SIG-M5 treated with dmso at 0.1 percent for 504 hours (cell line): ENCODE results near the gene SLC6A19.
A peak's percentile ranks its signal among the peaks of the same experiment; 100 is the strongest.

Source experiments
- DNase-seq: peaks from one replicate; lab custom pipeline; 2025; ENCODE audit not compliant: unreplicated experiment; lab: John Stamatoyannopoulos, UW

Gene SLC6A19

DNA sequence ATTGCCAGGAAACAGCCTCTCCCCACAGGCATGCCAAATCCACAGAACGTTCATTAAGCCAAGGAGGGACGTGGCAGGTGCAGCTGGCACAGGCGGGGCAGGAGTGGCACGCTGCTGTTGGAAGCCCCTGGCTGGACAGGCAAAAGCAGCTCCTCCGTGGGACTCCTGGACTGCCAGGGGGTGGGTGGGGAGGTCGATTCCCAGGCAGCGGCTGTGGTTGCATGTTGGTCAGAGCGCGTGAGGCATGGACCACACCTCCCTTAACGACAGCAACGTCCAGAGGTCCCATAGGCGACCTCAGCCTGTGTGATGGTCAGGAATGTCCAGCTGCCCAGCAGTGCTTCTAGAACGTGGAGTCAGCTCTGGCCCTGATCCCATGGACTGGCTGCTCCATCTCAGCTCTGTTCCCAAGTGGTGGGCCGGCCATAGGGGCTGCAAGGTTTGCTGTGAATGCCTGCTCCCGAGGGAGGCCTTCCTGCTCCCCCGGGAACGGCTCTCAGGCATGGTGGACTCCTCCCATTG, 6.9 kb downstream of the SLC6A19 start:
- no peak for DNase-seq

DNA sequence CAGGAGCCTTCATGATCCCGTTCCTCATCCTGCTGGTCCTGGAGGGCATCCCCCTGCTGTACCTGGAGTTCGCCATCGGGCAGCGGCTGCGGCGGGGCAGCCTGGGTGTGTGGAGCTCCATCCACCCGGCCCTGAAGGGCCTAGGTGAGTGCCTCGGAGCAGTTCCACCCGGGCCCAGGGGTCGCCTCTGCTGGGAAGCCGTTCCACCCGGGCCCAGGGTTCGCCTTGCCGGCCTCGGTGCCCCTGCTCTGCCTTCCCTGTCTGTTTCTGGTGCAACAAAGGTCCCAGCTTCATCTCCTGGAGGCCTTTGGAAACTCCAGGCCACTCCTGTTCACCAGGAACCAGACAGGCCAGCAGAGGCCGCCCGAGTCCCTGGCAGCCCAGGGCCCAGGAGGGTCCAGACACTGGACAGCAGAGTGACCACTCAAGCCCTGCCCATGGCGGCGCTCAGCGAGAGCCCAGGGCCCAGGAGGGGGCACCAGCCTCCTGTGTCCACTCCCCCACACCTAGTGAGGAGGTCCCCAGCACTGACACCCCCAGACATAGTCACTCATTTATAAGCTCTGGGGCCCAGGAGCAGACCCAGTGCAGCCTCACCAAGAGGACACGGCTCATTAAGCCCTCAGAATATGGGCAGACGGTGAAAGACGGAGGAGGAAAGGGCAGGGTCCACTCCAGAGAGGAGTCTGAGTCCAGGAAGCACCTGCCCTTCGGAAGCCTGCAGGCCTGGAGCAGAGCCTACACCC, 7.5 kb downstream of the SLC6A19 start:
- DNase-seq: no peak

DNA sequence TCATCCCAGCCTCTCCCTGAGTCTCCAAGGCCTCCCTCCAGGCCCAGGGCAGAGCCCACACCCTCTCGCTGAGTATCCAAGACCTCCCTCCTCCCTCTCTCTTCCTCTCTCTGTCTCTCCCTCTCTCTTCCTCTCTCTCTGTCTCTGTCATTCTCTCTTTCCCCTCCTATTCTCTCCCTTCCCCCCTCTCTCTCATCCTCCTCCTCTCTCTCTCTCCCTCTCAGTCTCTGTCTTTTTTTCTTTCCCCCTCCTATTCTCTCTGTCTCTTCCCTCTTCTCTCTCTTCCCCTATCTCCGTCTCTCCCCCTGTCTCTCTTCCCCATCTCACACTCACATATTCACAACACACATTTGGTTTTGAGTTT, 8.1 kb downstream of the SLC6A19 start:
- DNase-seq: no peak

DNA sequence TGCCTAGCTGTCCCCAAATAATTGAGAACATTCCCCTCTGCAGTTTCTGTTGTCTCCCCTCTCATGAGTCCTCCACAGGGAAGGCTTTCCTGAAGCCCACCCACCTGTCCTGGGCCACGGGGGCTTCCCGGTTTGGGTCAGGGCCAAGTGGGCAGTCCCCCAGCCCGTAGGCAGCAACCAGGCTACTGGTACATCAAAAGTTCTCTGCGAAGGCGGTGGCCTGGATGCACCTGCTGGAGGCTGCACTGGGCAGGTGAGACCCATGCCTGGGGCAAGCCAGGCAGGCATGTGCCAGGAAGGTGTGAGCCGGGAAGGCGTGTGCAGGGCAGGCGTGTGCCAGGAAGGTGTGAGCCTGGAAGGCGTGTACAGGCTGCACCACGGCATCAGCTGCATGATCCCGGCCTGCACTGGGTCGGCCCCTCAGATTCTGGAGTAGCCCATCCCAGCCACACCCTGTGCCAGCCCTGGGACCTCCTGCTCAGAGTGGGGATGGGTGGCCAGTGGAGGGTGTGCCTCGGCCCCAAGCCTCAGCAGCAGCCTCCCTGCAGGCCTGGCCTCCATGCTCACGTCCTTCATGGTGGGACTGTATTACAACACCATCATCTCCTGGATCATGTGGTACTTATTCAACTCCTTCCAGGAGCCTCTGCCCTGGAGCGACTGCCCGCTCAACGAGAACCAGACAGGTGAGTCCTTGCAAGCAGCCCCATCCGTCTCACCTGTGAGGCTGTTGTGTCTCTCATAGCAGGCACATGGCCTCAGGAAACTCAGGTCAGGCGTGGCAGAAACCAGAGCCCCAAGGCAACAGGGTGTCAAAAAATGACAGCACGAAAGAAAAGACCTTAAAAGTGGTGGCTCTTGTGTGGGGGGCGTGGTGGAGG, 8.7 kb downstream of the SLC6A19 start:
- peak; percentile 18 for DNase-seq

DNA sequence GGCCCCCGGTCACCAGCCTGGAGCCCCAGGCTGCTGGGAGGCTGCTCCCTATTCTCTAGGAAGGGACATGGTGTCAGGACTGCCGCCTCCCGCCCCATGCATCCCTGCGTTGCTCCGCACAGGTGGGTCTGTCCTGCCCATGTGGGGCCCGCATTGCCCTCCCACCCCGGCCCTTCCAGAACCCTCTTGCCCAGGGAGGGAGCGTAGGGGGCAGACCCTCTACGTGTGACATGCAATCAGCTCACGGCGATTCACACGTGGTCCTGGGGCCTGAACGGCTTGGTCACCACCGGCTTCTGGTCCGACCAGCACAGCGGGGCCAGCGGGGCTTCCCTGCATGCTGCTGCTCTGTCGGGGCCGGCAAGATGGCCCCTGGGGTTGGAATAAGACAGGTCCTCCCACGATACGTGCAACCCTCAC, 9.4 kb downstream of the SLC6A19 start:
- no peak for DNase-seq

DNA sequence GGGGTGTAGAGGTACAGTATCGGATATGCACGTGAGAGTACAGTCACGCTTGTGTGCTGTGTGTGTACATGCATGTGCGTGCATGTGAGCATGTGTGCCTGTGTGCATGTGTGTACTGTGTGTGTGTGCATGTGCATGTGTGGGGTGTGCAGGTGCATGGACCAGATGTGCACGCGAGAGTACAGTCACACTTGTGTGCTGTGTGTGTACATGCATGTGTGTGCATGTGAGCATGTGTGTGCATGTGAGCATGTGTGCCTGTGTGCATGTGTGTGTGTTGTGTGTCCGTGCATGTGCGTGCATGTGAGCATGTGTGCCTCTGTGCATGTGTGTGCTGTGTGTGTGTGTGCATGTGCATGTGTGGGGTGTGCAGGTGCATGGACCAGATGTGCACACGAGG, 10.3 kb downstream of the SLC6A19 start:
- DNase-seq: no peak

DNA sequence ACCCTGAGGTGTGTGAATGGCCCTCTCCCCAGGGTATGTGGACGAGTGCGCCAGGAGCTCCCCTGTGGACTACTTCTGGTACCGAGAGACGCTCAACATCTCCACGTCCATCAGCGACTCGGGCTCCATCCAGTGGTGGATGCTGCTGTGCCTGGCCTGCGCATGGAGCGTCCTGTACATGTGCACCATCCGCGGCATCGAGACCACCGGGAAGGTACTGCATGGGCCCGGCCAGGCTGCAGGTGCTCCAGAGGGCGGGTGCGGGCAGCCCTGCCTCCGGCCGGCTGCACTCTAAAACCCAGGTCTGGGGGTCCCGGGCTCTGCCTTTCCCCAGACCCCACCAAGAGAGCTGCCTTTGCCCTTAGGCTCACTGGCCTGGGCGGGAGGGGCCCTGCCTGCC, 10.9 kb downstream of the SLC6A19 start:
- DNase-seq: no peak

DNA sequence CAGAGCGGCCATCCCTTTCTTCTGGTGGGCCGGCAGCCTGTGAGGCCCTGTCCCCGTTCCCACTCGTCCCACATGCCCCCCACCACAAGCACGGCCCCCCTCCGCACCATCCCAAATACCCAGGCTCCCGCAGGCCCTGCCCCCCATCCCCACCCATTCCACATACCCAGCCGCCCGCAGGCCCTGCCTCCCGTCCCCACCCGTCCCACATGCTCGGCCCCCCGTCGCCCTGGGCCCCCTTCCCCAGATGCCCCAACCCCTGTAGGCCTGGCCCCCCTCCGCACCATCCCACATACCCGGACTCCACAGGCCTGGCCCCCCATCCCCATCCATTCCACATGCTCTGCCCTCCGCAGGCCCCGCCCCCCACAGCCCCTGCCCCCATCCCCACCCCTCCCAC, 11.5 kb downstream of the SLC6A19 start:
- DNase-seq: no peak

DNA sequence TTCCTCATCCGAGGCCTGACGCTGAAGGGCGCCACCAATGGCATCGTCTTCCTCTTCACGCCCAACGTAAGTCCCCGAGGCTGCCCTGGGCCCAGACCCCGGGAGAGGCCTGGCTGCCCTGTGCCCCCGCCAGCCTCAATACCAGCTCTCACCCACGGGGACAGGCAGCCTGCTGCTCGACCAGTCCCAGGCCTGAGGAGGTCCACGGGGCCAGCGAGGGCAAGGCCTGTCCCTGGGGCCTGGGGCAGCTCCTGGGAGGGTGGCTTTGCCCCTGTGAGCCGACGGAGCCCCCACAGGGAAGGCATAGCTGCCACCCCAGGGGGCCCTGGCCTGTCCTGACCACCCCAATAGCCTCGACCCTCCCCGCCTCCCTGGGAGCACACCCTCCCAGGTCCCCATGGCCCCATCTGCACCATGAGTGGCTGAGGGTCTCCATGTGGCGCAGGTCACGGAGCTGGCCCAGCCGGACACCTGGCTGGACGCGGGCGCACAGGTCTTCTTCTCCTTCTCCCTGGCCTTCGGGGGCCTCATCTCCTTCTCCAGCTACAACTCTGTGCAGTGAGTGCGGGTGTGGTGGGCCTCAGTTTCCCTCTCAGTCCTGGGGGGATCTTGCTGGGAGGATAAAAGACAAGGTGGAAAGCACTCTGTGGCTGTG, 12.2 kb downstream of the SLC6A19 start:
- DNase-seq: no peak

DNA sequence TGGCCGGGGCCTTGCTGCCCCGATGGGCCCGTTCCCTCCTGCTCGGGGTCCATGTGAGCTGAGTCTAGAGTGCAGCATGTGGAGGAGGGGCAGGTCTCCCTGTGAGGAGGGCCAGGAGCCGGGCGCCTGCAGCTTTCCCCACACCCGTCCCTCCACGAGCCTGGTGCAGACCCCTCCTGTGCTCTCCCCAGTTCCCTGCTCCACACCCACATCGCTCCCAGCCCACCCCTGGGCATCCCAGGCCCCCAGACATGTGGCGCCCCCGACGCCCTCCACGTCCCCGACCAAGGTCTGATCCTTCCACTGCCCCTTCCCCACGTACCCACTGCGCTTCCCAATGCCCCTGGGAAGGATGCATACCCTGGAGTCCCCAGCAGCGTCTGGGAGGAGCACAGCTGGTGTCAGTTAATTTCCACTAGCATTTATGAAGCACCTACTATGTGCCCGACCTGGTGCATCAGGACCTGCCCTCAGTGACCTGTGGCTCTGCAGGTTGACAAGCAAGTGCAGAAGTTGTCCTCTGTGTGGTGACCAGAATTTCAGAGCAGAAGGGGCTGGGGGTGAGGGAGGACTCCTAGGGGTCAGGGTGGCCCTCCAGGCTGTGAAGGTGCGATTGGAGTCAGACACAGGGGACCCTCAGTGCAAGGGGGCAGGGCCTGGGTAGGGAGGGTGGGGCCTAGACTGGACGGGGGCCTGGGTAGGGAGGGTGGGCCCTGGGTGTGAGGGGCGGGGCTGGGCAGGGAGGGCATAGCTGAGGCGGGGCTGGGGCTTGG, 13.0 kb downstream of the SLC6A19 start:
- DNase-seq: no peak

DNA sequence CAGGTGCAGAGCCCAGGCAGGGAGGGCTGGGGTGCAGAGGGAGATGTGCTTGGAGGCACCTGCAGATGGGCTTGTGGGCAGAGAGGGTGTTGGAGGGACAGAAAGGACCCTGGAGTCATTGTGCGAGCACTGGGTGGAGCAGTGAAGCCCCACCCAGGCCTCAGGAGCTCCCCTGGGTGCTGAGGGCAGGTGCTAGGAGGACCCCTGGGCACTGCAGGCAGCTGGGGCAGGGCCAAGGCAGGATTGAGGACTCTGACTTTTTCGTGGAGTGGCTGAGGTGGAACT, 13.5 kb downstream of the SLC6A19 start:
- no peak for DNase-seq

DNA sequence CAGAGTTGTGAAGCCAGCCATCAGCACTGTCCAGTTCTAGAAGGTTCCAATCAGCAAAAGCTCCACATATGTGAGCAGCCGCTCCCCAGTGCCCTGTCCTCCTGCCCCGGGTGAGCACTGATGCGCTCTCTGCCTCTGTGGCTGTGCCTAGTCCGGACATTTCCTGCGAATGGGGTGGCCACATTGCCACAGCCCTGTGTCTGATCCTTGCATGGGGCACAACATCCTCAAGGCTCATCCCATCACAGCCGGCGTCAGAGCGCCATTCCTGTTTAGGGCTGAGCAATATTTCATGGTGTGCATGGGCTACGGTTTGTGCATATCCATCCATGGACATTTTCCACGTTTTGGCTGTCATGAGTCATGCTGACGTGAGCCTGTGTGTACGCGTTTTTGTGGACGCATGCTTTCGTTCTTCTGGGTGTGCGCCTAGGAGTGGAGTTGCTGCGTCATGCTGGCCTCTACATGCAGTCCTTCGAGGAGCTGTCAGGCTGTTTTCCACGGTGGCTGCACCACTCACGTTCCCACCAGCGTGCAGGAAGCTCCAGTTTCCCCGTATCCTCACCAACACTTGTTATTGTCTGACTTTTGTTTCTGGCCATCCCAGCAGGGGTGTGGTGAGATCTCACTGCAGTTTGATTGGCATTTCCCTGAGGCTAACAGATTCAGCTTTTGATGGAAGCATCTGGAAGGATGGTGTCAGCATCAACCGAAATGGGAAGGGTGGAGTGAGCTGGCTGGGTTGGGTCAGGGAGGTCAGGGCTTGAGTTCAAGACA, 14.1 kb downstream of the SLC6A19 start:
- DNase-seq: no peak

DNA sequence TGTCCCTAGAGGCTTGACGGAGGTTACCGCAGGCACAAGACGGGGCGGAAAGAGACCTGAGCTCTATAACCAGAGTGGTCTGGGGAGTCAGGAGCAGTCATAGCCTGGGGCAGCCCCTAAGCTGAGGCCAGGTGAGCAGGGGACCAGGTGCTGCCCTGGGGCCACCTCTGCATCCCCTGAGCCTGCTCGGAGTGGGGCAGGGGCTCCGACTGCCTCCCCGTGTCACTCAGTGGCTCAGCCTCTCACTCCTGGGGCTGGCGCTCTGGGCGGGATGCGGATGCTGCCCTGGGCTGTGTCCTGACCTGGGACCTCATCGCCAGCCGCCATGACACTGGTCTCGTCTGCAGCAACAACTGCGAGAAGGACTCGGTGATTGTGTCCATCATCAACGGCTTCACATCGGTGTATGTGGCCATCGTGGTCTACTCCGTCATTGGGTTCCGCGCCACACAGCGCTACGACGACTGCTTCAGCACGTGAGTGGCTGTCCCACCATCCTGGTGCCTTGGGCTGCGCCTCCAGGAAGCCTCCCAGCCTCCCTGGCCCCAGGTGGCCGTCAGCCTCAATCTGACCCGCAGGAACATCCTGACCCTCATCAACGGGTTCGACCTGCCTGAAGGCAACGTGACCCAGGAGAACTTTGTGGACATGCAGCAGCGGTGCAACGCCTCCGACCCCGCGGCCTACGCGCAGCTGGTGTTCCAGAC, 15.0 kb downstream of the SLC6A19 start:
- DNase-seq: no peak

DNA sequence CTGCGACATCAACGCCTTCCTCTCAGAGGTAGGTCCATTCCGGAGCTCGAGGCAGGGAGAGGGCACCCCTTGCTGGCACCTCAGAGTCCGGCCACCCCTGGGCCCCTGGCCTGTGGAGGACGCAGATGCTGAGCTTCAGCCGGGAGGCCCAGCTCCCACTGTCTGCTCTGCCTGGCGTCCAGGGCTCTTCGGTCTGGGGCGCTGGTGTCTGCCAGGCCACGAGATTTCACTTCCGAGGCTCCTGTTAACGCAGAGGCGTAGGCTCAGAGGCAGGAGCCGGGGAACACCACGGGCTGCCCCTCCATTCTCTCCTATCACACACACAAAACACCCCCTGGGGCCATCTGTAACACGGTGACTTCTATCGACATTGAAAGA, 15.5 kb downstream of the SLC6A19 start:
- no peak for DNase-seq

DNA sequence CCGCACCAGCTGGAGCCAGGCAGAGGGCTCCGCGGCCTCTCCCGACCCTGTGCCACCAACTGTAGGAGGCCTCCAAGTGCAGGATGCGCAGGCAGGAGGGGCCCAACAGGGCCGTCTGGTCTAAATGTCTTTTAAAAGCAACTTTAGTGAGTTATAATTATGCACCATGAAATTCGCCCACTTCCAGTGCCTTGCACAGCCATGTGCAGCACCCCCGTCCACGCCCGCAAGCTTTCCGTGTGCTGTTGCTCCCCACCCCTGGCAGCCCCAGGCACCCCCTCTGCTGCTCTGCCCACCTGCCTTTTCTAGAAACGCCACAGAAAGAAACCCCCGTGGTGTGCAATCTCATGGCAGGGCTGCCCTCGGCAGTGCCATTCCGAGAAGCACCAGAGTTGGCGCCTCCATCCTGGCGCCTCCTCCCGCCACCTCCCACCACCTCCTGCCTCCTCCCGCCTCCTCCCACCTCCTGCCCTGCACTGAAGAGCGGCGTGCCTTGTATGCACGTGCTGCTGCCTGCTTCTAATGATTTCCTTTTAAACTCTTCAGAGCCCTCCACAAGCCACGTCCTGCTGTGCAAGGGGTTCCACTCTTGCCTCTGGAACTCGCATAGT, 16.3 kb downstream of the SLC6A19 start:
- no peak for DNase-seq

DNA sequence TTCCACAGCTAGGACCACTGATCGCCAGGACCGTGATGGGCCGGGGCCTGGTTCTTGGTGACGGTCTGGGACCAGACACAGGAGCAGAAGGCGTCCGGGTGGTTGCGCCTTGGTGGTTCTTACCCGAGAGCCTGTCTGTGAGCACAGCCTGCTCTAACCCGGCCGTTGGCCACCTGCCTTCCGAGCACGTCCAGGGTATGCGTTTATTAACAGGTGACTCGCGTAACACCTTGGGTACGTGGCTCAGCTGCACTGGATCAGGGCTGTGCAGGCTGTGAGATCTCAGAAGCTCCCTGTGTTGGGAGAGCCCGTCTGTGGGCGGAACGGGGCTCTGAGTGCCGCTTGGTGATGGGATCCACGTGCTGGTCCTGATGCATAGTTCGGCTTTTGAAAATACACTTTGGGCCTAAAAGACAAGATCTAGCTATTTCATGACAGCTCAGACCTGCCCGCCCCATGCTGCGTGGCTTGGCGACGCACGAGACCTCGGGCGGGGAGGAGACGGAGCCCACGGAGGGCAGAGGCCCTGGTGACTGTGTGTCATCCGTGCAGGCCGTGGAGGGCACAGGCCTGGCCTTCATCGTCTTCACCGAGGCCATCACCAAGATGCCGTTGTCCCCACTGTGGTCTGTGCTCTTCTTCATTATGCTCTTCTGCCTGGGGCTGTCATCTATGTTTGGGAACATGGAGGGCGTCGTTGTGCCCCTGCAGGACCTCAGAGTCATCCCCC, 17.1 kb downstream of the SLC6A19 start:
- no peak for DNase-seq

DNA sequence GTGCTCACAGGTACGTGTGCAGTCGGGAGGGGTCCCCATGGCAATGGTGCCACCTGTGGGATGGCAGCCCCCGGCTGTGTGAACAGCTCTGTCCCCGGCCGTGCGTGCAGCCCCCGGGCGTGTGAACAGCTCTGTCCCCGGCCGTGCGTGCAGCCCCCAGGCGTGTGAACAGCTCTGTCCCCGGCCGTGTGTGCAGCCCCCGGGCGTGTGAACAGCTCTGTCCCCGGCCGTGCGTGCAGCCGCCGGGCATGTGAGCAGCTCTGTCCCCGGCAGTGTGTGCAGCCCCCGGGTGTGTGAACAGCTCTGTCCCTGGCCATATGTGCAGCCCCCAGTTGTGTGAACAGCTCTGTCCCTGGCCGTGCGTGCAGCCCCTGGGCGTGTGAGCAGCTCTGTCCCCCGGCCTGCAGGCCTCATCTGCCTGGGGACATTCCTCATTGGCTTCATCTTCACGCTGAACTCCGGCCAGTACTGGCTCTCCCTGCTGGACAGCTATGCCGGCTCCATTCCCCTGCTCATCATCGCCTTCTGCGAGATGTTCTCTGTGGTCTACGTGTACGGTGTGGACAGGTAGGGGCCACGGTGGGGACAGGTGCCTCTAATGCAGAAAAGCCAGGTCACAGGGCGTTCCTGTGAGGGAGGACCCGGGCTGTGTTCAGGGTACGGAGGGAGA, 17.8 kb downstream of the SLC6A19 start:
- DNase-seq: no peak

DNA sequence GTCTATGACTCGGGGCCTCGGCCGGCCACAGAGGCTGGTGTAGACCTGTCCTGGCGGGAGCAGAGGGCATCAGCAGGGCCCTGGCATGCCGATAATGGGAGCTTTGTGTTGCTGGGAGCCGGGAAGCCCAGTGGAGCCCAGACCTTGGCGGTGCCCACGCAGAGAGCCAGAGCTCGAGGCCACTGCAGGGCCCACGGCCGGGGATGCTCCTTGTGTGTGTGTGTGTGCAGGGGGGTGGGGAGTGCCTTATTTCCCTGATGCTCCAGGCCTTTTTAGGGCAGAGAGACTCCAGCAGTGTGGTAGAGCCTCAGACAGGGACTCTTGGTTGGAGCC, 18.3 kb downstream of the SLC6A19 start:
- DNase-seq: no peak
